ENCODE data around the gene SHROOM3. TPM values are rescaled to one million over a fixed set of nuclear protein-coding genes. Genes with fewer than 3 reads are reported as not detected.

The SHROOM3 gene
- total and polyA plus RNA-seq, 2 donors (not counting 3 experiments of a cell fraction or from before 2014, with no cell fraction given), result 2.7 to 6.7 TPM

- H3K9me1 ChIP-seq (replicated peaks; ENCODE audit: control insufficient read depth, extremely low read depth, insufficient read depth, low read length), result no peaks in the 10 kb centered on the region
- H2AFZ ChIP-seq (ENCODE audit: low read depth, low read length), result no peak overlapping the region
- CTCF ChIA-PET, result interaction anchor here (1.0 to 1.5 kb wide), 3 partner anchors 18 to 29 kb away, joined by 3 read pairs; no protein-coding TSS in a partner anchor
- peaks cover 1% of the 10 kb centered on the region for H3K79me2 ChIP-seq (ENCODE audit: control insufficient read depth, insufficient read depth, low read length)
- no peak overlapping the region for H3K4me2 ChIP-seq (ENCODE audit: insufficient read depth, low read length)
- peaks cover under 1% of the 10 kb centered on the region for H3K4me1 ChIP-seq (ENCODE audit: control insufficient read depth, extremely low read depth, insufficient read depth, low read length)
- no peak for FAIRE-seq
- dilution Hi-C loops (cut with MboI; ENCODE audit: extremely low pct_ligation_motif_present, low sequenced_read_pairs) (no loop called here), intact Hi-C loops (cut with micrococcal nuclease) (no loop called here)
- H3K9me3 ChIP-seq (replicated peaks; ENCODE audit: control insufficient read depth, insufficient read depth, low read length), result no peaks in the 10 kb centered on the region
- TF ChIP-seq POLR2AphosphoS5 (IDR thresholded peaks at IDR 0.05; ENCODE audit: insufficient read depth, low read depth, low read length) (no peak), GATA2 (IDR thresholded peaks at IDR 0.05; ENCODE audit: insufficient read depth, insufficient read length, low read depth, low read length) (no peak), POLR2A (IDR thresholded peaks at IDR 0.05; ENCODE audit: low read depth, low read length) (no peak), JUN (IDR thresholded peaks at IDR 0.05; ENCODE audit: borderline replicate concordance, insufficient read depth, insufficient read length, low read depth) (no peak), MYC (IDR thresholded peaks at IDR 0.05; ENCODE audit: low read depth, low read length) (no peak)
- no TSS peak for BruUV-seq (replicated peaks)
- no peaks in the 10 kb centered on the region for H3K27me3 ChIP-seq (ENCODE audit: control insufficient read depth in 2 of 2, insufficient read depth in 2 of 2, low read length in 2 of 2)
- no peaks in the 10 kb centered on the region for H3K36me3 ChIP-seq (ENCODE audit: control insufficient read depth in 2 of 2, extremely low read depth in 1 of 2, insufficient read depth in 2 of 2, low read length in 2 of 2)
- no peaks in the 10 kb centered on the region for H4K20me1 ChIP-seq (replicated peaks; ENCODE audit: control insufficient read depth, extremely low read depth, insufficient read depth, low read length)
- no peak overlapping the region for H3K9ac ChIP-seq (replicated peaks; ENCODE audit: extremely low read depth, insufficient read depth, low read length)
- H3K4me3 ChIP-seq (replicated peaks in 1 of 3; ENCODE audit: insufficient read depth in 1 of 3, low read depth in 1 of 3, low read length in 3 of 3), result no peak overlapping the region
- H3K27ac ChIP-seq (ENCODE audit: insufficient read depth, low read depth, low read length), result no peak overlapping the region
- POLR2A ChIA-PET, result no interaction called here
- no peak for DNase-seq (ENCODE audit: low read depth, low spot score)
Observed at GRCh38 chr4:76697129-76697803, 262.2 kb downstream of the SHROOM3 start.

- Histone ChIP-seq H3K4me2 (ENCODE audit: insufficient read depth, low read length) (no peak overlapping the region), H3K27me3 (ENCODE audit: control insufficient read depth in 2 of 2, insufficient read depth in 2 of 2, low read length in 2 of 2) (no peaks in the 10 kb centered on the region), H2AFZ (ENCODE audit: low read depth, low read length) (no peak overlapping the region), H3K4me3 (replicated peaks in 1 of 3; ENCODE audit: insufficient read depth in 1 of 3, low read depth in 1 of 3, low read length in 3 of 3) (no peak overlapping the region), H3K79me2 (ENCODE audit: control insufficient read depth, insufficient read depth, low read length) (peaks cover 3% of the 10 kb centered on the region), H3K36me3 (ENCODE audit: control insufficient read depth in 2 of 2, extremely low read depth in 1 of 2, insufficient read depth in 2 of 2, low read length in 2 of 2) (no peaks in the 10 kb centered on the region), H3K27ac (ENCODE audit: insufficient read depth, low read depth, low read length) (no peak overlapping the region), H3K4me1 (ENCODE audit: control insufficient read depth, extremely low read depth, insufficient read depth, low read length) (peaks cover 9% of the 10 kb centered on the region), H3K9me3 (replicated peaks; ENCODE audit: control insufficient read depth, insufficient read depth, low read length) (no peaks in the 10 kb centered on the region), H3K9me1 (replicated peaks; ENCODE audit: control insufficient read depth, extremely low read depth, insufficient read depth, low read length) (no peaks in the 10 kb centered on the region), H3K9ac (replicated peaks; ENCODE audit: extremely low read depth, insufficient read depth, low read length) (no peak overlapping the region), H4K20me1 (replicated peaks; ENCODE audit: control insufficient read depth, extremely low read depth, insufficient read depth, low read length) (no peaks in the 10 kb centered on the region)
- dilution Hi-C loops (cut with MboI; ENCODE audit: extremely low pct_ligation_motif_present, low sequenced_read_pairs), result no loop called here
- BruUV-seq (replicated peaks), result no TSS peak
- CTCF ChIA-PET, result interaction anchor here (1.2 to 1.5 kb wide), 2 partner anchors 17 to 30 kb away, joined by 3 read pairs; no protein-coding TSS in a partner anchor
- TF ChIP-seq POLR2A (IDR thresholded peaks at IDR 0.05; ENCODE audit: low read depth, low read length) (no peak), CTCF (IDR thresholded peaks at IDR 0.05; ENCODE audit: extremely low read depth in 1 of 2, insufficient read depth in 1 of 2, low read depth in 1 of 2, low read length in 2 of 2) (no peak), POLR2AphosphoS5 (IDR thresholded peaks at IDR 0.05; ENCODE audit: insufficient read depth, low read depth, low read length) (no peak)
- POLR2A ChIA-PET, result no interaction called here
- intact Hi-C loops (cut with micrococcal nuclease), result no loop called here
- FAIRE-seq, result no peak
- DNase-seq (ENCODE audit: low read depth, low spot score), result no peak
Observed at GRCh38 chr4:76698141-76698540, 263.1 kb downstream of the SHROOM3 start.

Data from endothelial cell of umbilical vein (primary cell).